Measurements from ENCODE around the gene ARHGAP28. TPM values are rescaled to one million over a fixed set of nuclear protein-coding genes. Genes with fewer than 3 reads are reported as not detected.

Gene ARHGAP28
- total RNA-seq, 1 donor from 2014 or later, result 104 TPM

DNA sequence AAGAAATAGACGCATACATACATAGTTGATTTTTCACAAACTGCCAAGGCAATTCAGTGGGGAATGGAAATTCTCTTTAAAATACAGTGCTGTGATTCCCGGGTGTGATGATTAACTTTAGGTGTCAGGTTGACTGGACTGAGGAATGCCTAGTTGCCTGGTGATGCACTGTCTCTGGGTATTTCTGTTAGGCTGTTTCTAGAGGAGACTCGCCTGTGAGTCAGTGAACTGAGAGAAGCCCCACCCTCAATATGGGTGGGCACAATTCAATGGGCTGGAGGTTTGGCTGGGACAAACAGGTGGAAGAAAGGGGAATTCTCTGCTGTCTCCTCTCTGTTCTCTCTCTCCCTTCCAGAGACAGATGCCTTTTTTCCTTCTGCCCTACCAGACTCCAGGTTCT lies 187.6 kb downstream of the ARHGAP28 start:
- DNase-seq (ENCODE audit: extremely low spot score, unreplicated experiment), result no peak
- Mint-ChIP-seq H3K4me1 (ENCODE audit: unreplicated experiment) (peaks cover 5% of the 10 kb centered on the region), H3K27ac (no peak overlapping the region), H3K36me3 (peaks cover 3% of the 10 kb centered on the region), H3K4me3 (no peak overlapping the region), H3K27me3 (peaks cover 5% of the 10 kb centered on the region), H3K9me3 (peaks cover 5% of the 10 kb centered on the region)
- TF ChIP-seq, protein P1, sequence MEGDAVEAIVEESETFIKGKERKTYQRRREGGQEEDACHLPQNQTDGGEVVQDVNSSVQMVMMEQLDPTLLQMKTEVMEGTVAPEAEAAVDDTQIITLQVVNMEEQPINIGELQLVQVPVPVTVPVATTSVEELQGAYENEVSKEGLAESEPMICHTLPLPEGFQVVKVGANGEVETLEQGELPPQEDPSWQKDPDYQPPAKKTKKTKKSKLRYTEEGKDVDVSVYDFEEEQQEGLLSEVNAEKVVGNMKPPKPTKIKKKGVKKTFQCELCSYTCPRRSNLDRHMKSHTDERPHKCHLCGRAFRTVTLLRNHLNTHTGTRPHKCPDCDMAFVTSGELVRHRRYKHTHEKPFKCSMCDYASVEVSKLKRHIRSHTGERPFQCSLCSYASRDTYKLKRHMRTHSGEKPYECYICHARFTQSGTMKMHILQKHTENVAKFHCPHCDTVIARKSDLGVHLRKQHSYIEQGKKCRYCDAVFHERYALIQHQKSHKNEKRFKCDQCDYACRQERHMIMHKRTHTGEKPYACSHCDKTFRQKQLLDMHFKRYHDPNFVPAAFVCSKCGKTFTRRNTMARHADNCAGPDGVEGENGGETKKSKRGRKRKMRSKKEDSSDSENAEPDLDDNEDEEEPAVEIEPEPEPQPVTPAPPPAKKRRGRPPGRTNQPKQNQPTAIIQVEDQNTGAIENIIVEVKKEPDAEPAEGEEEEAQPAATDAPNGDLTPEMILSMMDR (conservative IDR thresholded peaks at IDR 0.05), result no peak

- no peak for DNase-seq (ENCODE audit: extremely low spot score, unreplicated experiment)
- Mint-ChIP-seq H3K4me3 (no peak overlapping the region), H3K27me3 (peaks cover 5% of the 10 kb centered on the region), H3K36me3 (no peaks in the 10 kb centered on the region), H3K9me3 (peaks cover 10% of the 10 kb centered on the region), H3K4me1 (ENCODE audit: unreplicated experiment) (peaks cover 13% of the 10 kb centered on the region), H3K27ac (peak overlapping the region; percentile 14)
- TF ChIP-seq, protein P1 (conservative IDR thresholded peaks at IDR 0.05), result peak; percentile 81
Measured at GRCh38 chr18:6920099-6920955, 190.8 kb downstream of the ARHGAP28 start.

- Mint-ChIP-seq H3K4me3 (no peak overlapping the region), H3K9me3 (peaks cover 10% of the 10 kb centered on the region), H3K27ac (no peak overlapping the region), H3K27me3 (peaks cover 5% of the 10 kb centered on the region), H3K36me3 (no peaks in the 10 kb centered on the region), H3K4me1 (ENCODE audit: unreplicated experiment) (peaks cover 17% of the 10 kb centered on the region)
- no peak for DNase-seq (ENCODE audit: extremely low spot score, unreplicated experiment)
- TF ChIP-seq, protein P1 (conservative IDR thresholded peaks at IDR 0.05), result no peak
Measured at GRCh38 chr18:6921571-6921970, 192.1 kb downstream of the ARHGAP28 start.

DNA sequence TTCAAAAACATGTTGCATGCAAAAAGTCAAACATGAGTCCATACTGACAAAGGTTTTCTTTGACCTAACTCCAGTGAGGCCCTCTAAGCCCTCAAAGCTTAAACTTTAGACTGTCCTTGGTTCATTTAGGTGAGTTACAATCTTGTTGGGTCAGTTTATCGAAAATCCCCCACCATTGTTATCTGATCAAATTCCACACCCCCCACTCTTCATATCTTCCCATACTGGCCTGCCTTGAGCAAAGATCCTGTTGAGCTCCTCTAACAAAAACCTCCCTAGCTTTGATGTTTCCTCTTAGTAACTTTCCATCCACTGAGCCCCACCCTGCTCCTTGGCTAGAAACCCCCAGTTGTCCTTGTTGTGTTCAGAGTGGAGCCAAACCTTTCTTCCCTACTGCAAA lies 193.7 kb downstream of the ARHGAP28 start:
- Mint-ChIP-seq H3K36me3 (no peaks in the 10 kb centered on the region), H3K4me3 (no peak overlapping the region), H3K9me3 (peaks cover 10% of the 10 kb centered on the region), H3K27ac (no peak overlapping the region), H3K4me1 (ENCODE audit: unreplicated experiment) (peaks cover 26% of the 10 kb centered on the region), H3K27me3 (peaks cover 5% of the 10 kb centered on the region)
- no peak for DNase-seq (ENCODE audit: extremely low spot score, unreplicated experiment)
- TF ChIP-seq, protein P1 (conservative IDR thresholded peaks at IDR 0.05), result no peak

- TF ChIP-seq, protein P1 (conservative IDR thresholded peaks at IDR 0.05), result no peak
- no peak overlapping the region for H3K4me3 Mint-ChIP-seq
- no peak for DNase-seq (ENCODE audit: extremely low spot score, unreplicated experiment)
- peaks cover 5% of the 10 kb centered on the region for H3K9me3 Mint-ChIP-seq
- H3K4me1 Mint-ChIP-seq (ENCODE audit: unreplicated experiment), result peaks cover 20% of the 10 kb centered on the region
- H3K27me3 Mint-ChIP-seq, result no peaks in the 10 kb centered on the region
- H3K36me3 Mint-ChIP-seq, result no peaks in the 10 kb centered on the region
- H3K27ac Mint-ChIP-seq, result no peak overlapping the region
Measured at GRCh38 chr18:6927153-6927552, 197.6 kb downstream of the ARHGAP28 start.
